ENCODE measurements around the gene DAAM1. TPM values are rescaled to one million over a fixed set of nuclear protein-coding genes. Genes with fewer than 3 reads are reported as not detected.
A peak's percentile ranks its signal among the peaks of the same experiment; 100 is the strongest.

The DAAM1 gene
- polyA plus RNA-seq, 3 donors: 3.2 to 6.3 (median 4.4) TPM

DNA sequence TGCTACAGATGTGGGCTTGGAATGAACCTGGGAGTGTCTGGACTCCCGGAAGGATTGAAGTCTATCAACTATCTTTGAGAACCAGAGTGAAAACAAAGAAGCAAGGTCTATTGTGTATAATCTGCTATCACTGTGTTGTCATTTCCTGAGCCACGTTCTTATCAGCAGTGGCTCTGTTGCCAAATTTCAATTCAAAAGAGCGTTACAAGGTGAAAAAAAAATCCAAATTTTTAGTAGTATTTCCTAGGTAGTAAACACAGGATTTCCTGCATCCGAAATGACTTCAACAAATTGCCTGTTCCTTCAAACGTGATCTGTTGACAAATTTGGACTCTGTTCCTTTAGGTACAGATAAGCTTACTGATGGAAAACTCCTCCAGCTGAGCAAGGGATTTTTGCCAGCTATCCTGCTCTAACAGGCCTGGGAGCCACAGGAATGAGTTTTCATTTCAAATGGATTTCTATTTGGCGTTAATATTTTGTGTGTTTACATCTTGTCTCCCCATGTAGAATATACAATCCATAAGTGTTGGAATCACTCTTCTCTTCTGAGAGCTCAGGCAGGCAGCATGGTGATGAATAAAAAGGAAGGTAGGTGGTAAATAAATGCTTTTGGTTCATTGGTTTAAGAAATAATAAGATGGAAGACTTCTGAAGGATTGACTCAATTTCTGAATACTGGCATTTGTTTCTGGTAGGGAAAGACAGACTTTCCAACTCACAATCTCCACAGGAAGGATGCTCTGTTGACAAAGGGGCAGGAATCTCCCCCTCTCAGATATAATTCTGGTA is 218.2 kb downstream of the DAAM1 start:
- intact Hi-C loops (cut with micrococcal nuclease): no loop called here
- H3K4me2 ChIP-seq (replicated peaks; ENCODE audit: extremely low read depth, low read length, poor library complexity, severe bottlenecking): no peak overlapping the region
- no peaks in the 10 kb centered on the region for H3K27me3 ChIP-seq (ENCODE audit: control insufficient read depth in 2 of 2, insufficient read depth in 2 of 2, low read length in 2 of 2)
- WGBS (ENCODE audit: insufficient coverage): 58% methylated on average over 5 of the region's 6 CpGs
- H3K27ac ChIP-seq (ENCODE audit: low read depth in 1 of 2, low read length in 2 of 2): no peak overlapping the region
- H3K36me3 ChIP-seq (replicated peaks in 1 of 2; ENCODE audit: control insufficient read depth in 1 of 2, insufficient read depth in 2 of 2, low read length in 2 of 2): no peaks in the 10 kb centered on the region
- no peaks in the 10 kb centered on the region for H3K79me2 ChIP-seq (ENCODE audit: insufficient read depth, low read length)
- H3K9ac ChIP-seq (ENCODE audit: insufficient read depth, low read length, poor library complexity, severe bottlenecking): no peak overlapping the region
- H4K20me1 ChIP-seq (ENCODE audit: insufficient read depth, low read length): no peaks in the 10 kb centered on the region
- Mint-ChIP-seq H3K36me3 (no peaks in the 10 kb centered on the region), H3K9me3 (peaks cover 6 to 20% (median 15%) of the 10 kb centered on the region in 7 donors), H3K27ac (peak overlapping the region in 1 of 7 donors; percentile 39), H3K27me3 (ENCODE audit: low read depth in 3 of 3) (no peaks in the 10 kb centered on the region), H3K4me3 (peak overlapping the region in 1 of 2 donors; percentile 3), H3K4me1 (peaks cover 2% of the 10 kb centered on the region)
- DNase-seq: no peak
- TF ChIP-seq CTCF (IDR thresholded peaks at IDR 0.05): no peak
- no peaks in the 10 kb centered on the region for H3K4me1 ChIP-seq (ENCODE audit: control insufficient read depth in 1 of 2, insufficient read depth in 2 of 2, low read length in 2 of 2)
- H3K4me3 ChIP-seq (replicated peaks in 1 of 3; ENCODE audit: low read depth in 2 of 3, low read length in 3 of 3): no peak overlapping the region
- peaks cover 0 to 16% of the 10 kb centered on the region in 2 donors for H3K9me3 ChIP-seq (replicated peaks in 1 of 2; ENCODE audit: control insufficient read depth in 1 of 2, insufficient read depth in 1 of 2, low read length in 2 of 2)
- H2AFZ ChIP-seq (ENCODE audit: insufficient read depth, low read depth, low read length, poor library complexity, severe bottlenecking): no peak overlapping the region

DNA sequence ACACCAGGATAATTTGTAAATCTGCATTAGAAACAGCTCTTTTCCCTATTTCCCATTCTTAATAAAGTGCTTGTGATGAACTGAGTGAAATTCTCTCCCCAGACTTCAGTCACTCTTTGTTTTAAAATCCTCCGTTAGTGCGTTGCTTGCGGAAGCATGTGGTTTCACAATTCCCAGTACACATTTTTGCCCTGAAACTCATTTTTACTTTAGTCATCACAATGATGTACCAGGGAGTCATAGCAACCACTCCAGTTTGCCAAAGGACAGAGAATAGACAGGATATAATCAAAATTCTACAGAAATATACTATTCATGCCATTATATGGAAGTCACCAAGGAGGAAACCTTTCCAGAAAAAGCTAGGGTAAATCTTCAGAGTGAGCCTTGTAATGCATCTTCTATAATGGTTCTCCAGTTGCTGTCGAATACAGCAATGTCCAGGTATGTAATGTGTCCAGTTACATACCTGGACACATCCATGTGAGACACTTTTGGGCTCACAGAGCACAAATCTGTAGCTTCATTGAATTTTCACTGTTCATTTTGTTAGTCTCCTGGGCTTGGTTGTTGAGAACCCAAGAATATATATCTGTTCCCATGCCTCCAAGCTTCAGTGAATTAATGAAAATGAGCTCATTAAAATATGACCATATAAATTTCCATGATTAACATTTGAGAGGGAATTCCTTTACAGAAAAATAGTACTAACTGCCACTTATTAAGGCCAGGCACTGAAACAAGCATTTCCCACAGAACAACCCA is 219.0 kb downstream of the DAAM1 start:
- Mint-ChIP-seq H3K27ac (no peak overlapping the region), H3K36me3 (no peaks in the 10 kb centered on the region), H3K27me3 (ENCODE audit: low read depth in 3 of 3) (no peaks in the 10 kb centered on the region), H3K4me1 (peaks cover 2% of the 10 kb centered on the region), H3K4me3 (no peak overlapping the region), H3K9me3 (peaks cover 6 to 20% (median 15%) of the 10 kb centered on the region in 7 donors)
- Histone ChIP-seq H2AFZ (ENCODE audit: insufficient read depth, low read depth, low read length, poor library complexity, severe bottlenecking) (no peak overlapping the region), H4K20me1 (ENCODE audit: insufficient read depth, low read length) (no peaks in the 10 kb centered on the region), H3K79me2 (ENCODE audit: insufficient read depth, low read length) (no peaks in the 10 kb centered on the region), H3K4me2 (replicated peaks; ENCODE audit: extremely low read depth, low read length, poor library complexity, severe bottlenecking) (no peak overlapping the region), H3K9me3 (replicated peaks in 1 of 2; ENCODE audit: control insufficient read depth in 1 of 2, insufficient read depth in 1 of 2, low read length in 2 of 2) (peaks cover 0 to 16% of the 10 kb centered on the region in 2 donors), H3K4me3 (replicated peaks in 1 of 3; ENCODE audit: low read depth in 2 of 3, low read length in 3 of 3) (no peak overlapping the region), H3K9ac (ENCODE audit: insufficient read depth, low read length, poor library complexity, severe bottlenecking) (no peak overlapping the region), H3K36me3 (replicated peaks in 1 of 2; ENCODE audit: control insufficient read depth in 1 of 2, insufficient read depth in 2 of 2, low read length in 2 of 2) (no peaks in the 10 kb centered on the region), H3K27me3 (ENCODE audit: control insufficient read depth in 2 of 2, insufficient read depth in 2 of 2, low read length in 2 of 2) (no peaks in the 10 kb centered on the region), H3K4me1 (ENCODE audit: control insufficient read depth in 1 of 2, insufficient read depth in 2 of 2, low read length in 2 of 2) (no peaks in the 10 kb centered on the region), H3K27ac (ENCODE audit: low read depth in 1 of 2, low read length in 2 of 2) (no peak overlapping the region)
- no peak for DNase-seq
- intact Hi-C loops (cut with micrococcal nuclease): no loop called here
- no peak for TF ChIP-seq CTCF (IDR thresholded peaks at IDR 0.05)
- WGBS (ENCODE audit: insufficient coverage): 75% methylated on average over 1 of the region's 4 CpGs
